CD4-positive, alpha-beta memory T cell (primary cell): Measurements from ENCODE around the gene EGFLAM. TPM values are rescaled to one million over a fixed set of nuclear protein-coding genes. Genes with fewer than 3 reads are reported as not detected.

Experiments
- CTCF ChIA-PET: fragments of 350-600 bp; sonication (Branson Sonifier 250); formaldehyde crosslinking; loops from one replicate; lab custom pipeline; 2021; ENCODE audit warnings: inconsistent platforms; ENCODE audit not compliant: partially characterized antibody; lab: Charles Lee
- POLR2A ChIA-PET: fragments of 350-600 bp; sonication (Branson Sonifier 250); formaldehyde crosslinking; loops from one replicate; lab custom pipeline; 2021; ENCODE audit not compliant: partially characterized antibody; lab: Charles Lee
- DNase-seq, 5 donors: peaks; one replicate each; pipeline versions ENCODE4 v3.0.0 to v3.0.0-alpha.2; 2020 to 2022; ENCODE audit warnings: mixed read lengths in 1 of 5
- H3K27ac ChIP-seq: one replicate; pipeline ENCODE4 v1.7.0; 2013; ENCODE audit warnings: low read depth, low read length
- H3K27me3 ChIP-seq: 2 replicates; pipeline ENCODE4 v1.7.0; 2013; ENCODE audit warnings: mild to moderate bottlenecking, low read length, moderate library complexity; ENCODE audit not compliant: insufficient read depth
- H3K36me3 ChIP-seq: 2 replicates; pipeline ENCODE4 v1.7.0; 2013; ENCODE audit warnings: mild to moderate bottlenecking, low read length, moderate library complexity; ENCODE audit not compliant: insufficient read depth
- H3K4me1 ChIP-seq: 2 replicates; pipeline ENCODE4 v1.7.0; 2013; ENCODE audit warnings: mild to moderate bottlenecking, low read length, moderate library complexity; ENCODE audit not compliant: insufficient read depth
- H3K4me3 ChIP-seq, 2 donors: one replicate each; pipeline ENCODE4 v1.7.0; 2013; ENCODE audit warnings: low read length in 2 of 2, mild to moderate bottlenecking in 1 of 2
- H3K9me3 ChIP-seq, 2 donors: one replicate each; pipeline ENCODE4 v1.7.0; 2013; ENCODE audit warnings: low read length in 2 of 2, control low read depth in 1 of 2; ENCODE audit not compliant: control insufficient read depth in 1 of 2
- H3K27ac Mint-ChIP-seq, 7 donors: one replicate each; pipeline ENCODE4 v1.8.0; 2020 to 2021; ENCODE audit warnings: mixed read lengths in 7 of 7, mild to moderate bottlenecking in 6 of 7, inconsistent platforms in 3 of 7, moderate library complexity in 3 of 7
- H3K27me3 Mint-ChIP-seq, 2 donors: one replicate each; pipeline ENCODE4 v1.8.0; 2020 to 2021; ENCODE audit warnings: mixed read lengths in 2 of 2
- H3K36me3 Mint-ChIP-seq, 2 donors: one replicate each; pipeline ENCODE4 v1.8.0; 2020 to 2021; ENCODE audit warnings: mixed read lengths in 2 of 2, inconsistent platforms in 1 of 2, mild to moderate bottlenecking in 1 of 2
- H3K4me1 Mint-ChIP-seq, 4 donors: one replicate each; pipeline ENCODE4 v1.8.0; 2020 to 2021; ENCODE audit warnings: mixed read lengths in 4 of 4, mild to moderate bottlenecking in 1 of 4
- H3K4me3 Mint-ChIP-seq, 8 donors: one replicate each; pipeline ENCODE4 v1.8.0; 2020 to 2021; ENCODE audit warnings: mixed read lengths in 8 of 8, mild to moderate bottlenecking in 7 of 8, moderate library complexity in 6 of 8, inconsistent platforms in 3 of 8
- H3K9me3 Mint-ChIP-seq, 8 donors: one replicate each; pipeline ENCODE4 v1.8.0; 2020 to 2021; ENCODE audit warnings: mixed read lengths in 8 of 8, mild to moderate bottlenecking in 5 of 8, inconsistent platforms in 3 of 8, moderate library complexity in 1 of 8
- intact Hi-C: fragments of 100-400 bp; cut with micrococcal nuclease; formaldehyde crosslinking; loops from one replicate; pipeline ENCODE4 v1.15.1; 2023
- polyA plus RNA-seq, 2 donors: library from polyadenylated mRNA; unstranded; fragments of 300-500 nt; fragmentation: Illumina TruSeq; gene quantifications; one replicate each; pipeline ENCODE4 v1.2.3, GENCODE V29; 2021
- total RNA-seq, 2 experiments: library from RNA; stranded (reverse); gene quantifications; one replicate each; pipeline ENCODE4 v1.2.3, GENCODE V29; 2021

EGFLAM gene
- not detected for total RNA-seq
- polyA plus RNA-seq: not detected

DNA sequence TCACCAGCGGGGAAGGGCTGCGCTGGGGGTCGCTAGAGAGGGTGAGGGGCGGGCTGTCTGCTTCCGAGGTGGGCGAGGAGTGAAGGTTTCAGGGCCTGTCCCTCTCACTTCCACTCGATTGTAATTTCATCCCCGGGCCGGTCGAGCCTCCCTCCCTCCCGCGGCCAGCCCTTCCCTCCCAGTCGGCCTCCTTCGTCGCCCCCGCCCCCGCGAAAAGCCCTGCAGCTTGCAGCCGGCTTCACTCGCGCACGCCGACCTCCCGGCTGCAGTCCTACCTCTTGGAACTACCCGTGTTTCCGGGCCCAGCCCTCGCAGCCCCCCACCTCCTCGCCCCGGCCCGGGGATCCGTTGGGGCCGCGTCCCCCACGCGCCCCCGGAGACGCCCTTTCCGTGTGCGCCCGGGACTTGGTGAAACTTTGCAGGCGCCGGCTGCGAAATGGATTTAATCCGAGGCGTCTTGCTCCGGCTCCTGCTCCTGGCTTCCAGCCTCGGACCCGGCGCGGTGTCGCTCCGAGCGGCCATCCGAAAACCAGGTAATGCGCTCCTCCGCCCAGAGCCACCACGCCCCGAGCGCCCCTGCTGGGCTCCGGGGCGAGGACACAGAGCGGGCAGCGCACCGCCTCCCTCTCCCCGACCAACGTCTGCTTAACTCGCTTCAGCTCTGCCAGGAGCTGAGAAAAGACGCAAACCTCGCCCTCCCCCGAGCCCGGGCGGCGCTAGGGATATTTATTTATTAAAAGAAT lies at the start of gene EGFLAM:
TSS of gene EGFLAM (plus strand) at position 241 of the 743 bp plus-strand sequence. CDS start at position 437, 196 bp downstream.
- Histone ChIP-seq H3K4me1 (peaks cover 6% of the 10 kb centered on the region), H3K4me3 (no peak within 1 kb of the TSS), H3K27me3 (peaks cover 15% of the 10 kb centered on the region), H3K9me3 (no peaks in the 10 kb centered on the region), H3K27ac (no peak within 1 kb of the TSS), H3K36me3 (no peaks in the 10 kb centered on the region)
- ChIA-PET CTCF (no interaction called here), POLR2A (no interaction called here)
- H3K27ac Mint-ChIP-seq: no peak within 1 kb of the TSS
- peaks cover 44 to 50% of the 10 kb centered on the region in 2 donors for H3K27me3 Mint-ChIP-seq
- no peaks in the 10 kb centered on the region for H3K36me3 Mint-ChIP-seq
- H3K9me3 Mint-ChIP-seq: peaks cover 0 to 11% (median 7%) of the 10 kb centered on the region in 8 donors
- no peak for DNase-seq
- peak within 1 kb of the TSS in 5 of 8 donors; percentile 19 to 69 (median 38) for H3K4me3 Mint-ChIP-seq
- intact Hi-C loops: no loop called here
- peaks cover 3 to 14% (median 4%) of the 10 kb centered on the region in 4 donors for H3K4me1 Mint-ChIP-seq

- no peak for DNase-seq
- ChIA-PET POLR2A (no interaction called here), CTCF (interaction anchor here (0.6 to 0.8 kb wide), 2 partner anchors 15 to 16 kb away, joined by 3 to 4 read pairs; no protein-coding TSS in a partner anchor)
- Mint-ChIP-seq H3K27ac (no peak overlapping the region), H3K4me1 (no peaks in the 10 kb centered on the region), H3K9me3 (peaks cover 0 to 3% (median under 1%) of the 10 kb centered on the region in 8 donors), H3K4me3 (no peak overlapping the region), H3K27me3 (peaks cover 6 to 7% of the 10 kb centered on the region in 2 donors), H3K36me3 (no peaks in the 10 kb centered on the region)
- Histone ChIP-seq H3K27me3 (no peaks in the 10 kb centered on the region), H3K27ac (no peak overlapping the region), H3K4me3 (no peak overlapping the region), H3K4me1 (no peaks in the 10 kb centered on the region), H3K36me3 (no peaks in the 10 kb centered on the region), H3K9me3 (no peaks in the 10 kb centered on the region)
- intact Hi-C loops: no loop called here
These were observed 49.5 kb upstream of the EGFLAM start for GRCh38 chr5:38208782-38209378.

DNA sequence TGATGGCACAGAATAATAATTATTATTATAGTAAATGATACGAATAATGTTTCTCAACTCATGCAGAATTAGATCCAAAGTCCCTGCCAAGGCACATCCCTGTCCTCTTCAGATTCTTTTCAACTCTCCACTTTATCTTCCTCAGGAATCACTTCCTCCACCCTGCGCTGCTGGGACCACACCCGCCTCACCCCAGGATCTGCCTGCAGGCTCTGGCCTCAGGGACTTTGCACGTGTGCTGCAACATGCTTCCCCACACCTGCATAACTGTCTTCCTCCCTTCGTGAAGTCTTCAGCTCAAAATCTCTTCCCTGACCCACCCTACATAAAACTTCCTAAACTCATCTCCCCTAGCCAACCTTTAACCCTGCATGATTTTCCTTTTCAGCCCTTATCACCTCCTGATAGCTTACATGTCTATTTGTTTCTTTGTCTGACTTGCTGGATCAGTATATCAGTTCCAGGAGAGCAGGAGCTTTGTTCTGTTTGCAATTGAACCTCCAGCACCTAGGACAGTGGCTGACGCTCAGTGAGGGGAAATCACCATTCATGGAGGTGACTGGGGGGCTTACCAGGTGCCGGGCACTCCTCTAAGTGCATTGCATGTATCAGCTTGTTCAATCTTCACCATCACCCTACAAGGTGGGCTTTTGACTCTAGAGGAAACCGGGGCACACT lies 47.5 kb upstream of the EGFLAM start:
- Mint-ChIP-seq H3K27me3 (peaks cover 3 to 6% of the 10 kb centered on the region in 2 donors), H3K9me3 (peaks cover 0 to 3% (median under 1%) of the 10 kb centered on the region in 8 donors), H3K27ac (no peak overlapping the region), H3K36me3 (no peaks in the 10 kb centered on the region), H3K4me3 (no peak overlapping the region), H3K4me1 (no peaks in the 10 kb centered on the region)
- H3K27ac ChIP-seq: no peak overlapping the region
- H3K9me3 ChIP-seq: no peaks in the 10 kb centered on the region
- no peak overlapping the region for H3K4me3 ChIP-seq
- POLR2A ChIA-PET: no interaction called here
- H3K4me1 ChIP-seq: no peaks in the 10 kb centered on the region
- no peak for DNase-seq
- intact Hi-C loops: no loop called here
- H3K36me3 ChIP-seq: no peaks in the 10 kb centered on the region
- CTCF ChIA-PET: interaction anchor here (0.6 kb wide), 1 partner anchor 18 kb away, joined by 3 read pairs; no protein-coding TSS in a partner anchor
- no peaks in the 10 kb centered on the region for H3K27me3 ChIP-seq

GRCh38 chr5:38211354-38211710 lies 47.0 kb upstream of the EGFLAM start:
- Mint-ChIP-seq H3K4me1 (no peaks in the 10 kb centered on the region), H3K27ac (no peak overlapping the region)

DNA sequence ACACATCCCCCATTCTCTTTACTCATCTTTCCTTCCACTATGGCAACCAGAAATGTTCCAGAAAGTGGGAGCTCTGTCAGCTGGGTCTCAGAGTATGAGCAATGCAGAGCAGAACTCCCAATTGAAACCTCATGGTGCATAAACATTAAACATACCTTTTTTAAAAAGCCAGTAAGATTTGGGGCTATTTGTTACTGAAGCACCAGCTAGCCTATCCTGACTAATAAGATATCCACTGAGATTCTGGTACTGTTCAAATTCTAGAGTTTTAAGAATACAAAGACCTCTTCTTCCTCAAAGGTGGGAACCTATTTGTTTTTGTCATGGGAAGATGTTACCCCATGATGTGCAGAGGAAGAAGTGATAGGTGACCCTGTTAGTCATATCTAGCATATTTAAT lies 46.1 kb upstream of the EGFLAM start:
- Histone ChIP-seq H3K9me3 (no peaks in the 10 kb centered on the region), H3K4me1 (no peaks in the 10 kb centered on the region), H3K4me3 (no peak overlapping the region), H3K27me3 (no peaks in the 10 kb centered on the region), H3K36me3 (no peaks in the 10 kb centered on the region), H3K27ac (no peak overlapping the region)
- Mint-ChIP-seq H3K27me3 (peaks cover 2 to 3% of the 10 kb centered on the region in 2 donors), H3K36me3 (no peaks in the 10 kb centered on the region), H3K9me3 (peaks cover 0 to 7% (median 1%) of the 10 kb centered on the region in 8 donors), H3K4me1 (no peaks in the 10 kb centered on the region), H3K4me3 (no peak overlapping the region), H3K27ac (no peak overlapping the region)
- no peak for DNase-seq
- ChIA-PET POLR2A (no interaction called here), CTCF (no interaction called here)
- intact Hi-C loops: no loop called here

More at GRCh38 chr5:38211354-38211710, 47.0 kb upstream of the EGFLAM start:
- Histone ChIP-seq H3K9me3 (no peaks in the 10 kb centered on the region), H3K27me3 (no peaks in the 10 kb centered on the region), H3K4me1 (no peaks in the 10 kb centered on the region), H3K27ac (no peak overlapping the region), H3K4me3 (no peak overlapping the region), H3K36me3 (no peaks in the 10 kb centered on the region)
- H3K36me3 Mint-ChIP-seq: no peaks in the 10 kb centered on the region
- DNase-seq: no peak
- H3K9me3 Mint-ChIP-seq: peaks cover 0 to 7% (median under 1%) of the 10 kb centered on the region in 8 donors
- ChIA-PET POLR2A (no interaction called here), CTCF (no interaction called here)
- no peak overlapping the region for H3K4me3 Mint-ChIP-seq
- intact Hi-C loops: no loop called here
- H3K27me3 Mint-ChIP-seq: peaks cover 3 to 6% of the 10 kb centered on the region in 2 donors

DNA sequence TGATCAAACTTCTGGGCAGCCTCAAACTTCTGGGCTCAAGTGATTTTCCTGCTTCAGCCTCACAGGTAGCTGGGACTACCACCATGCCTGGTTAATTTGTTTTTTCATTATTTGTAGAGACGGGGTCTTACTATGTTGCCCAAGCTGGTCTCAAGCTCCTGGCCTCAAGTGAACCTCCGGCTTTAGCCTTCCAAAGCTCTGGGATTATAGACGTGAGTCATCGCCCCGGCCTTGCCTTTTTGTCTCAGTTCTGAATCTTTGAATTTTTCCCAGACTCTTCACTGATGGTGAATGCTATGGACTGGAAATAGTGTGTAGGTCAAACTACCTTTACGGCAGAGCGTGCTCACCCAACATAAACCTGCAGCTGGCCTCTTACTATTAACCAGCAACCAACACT lies 32.3 kb upstream of the EGFLAM start:
- Mint-ChIP-seq H3K4me3 (no peak overlapping the region), H3K27me3 (peaks cover 0 to 1% of the 10 kb centered on the region in 2 donors), H3K36me3 (no peaks in the 10 kb centered on the region), H3K27ac (no peak overlapping the region), H3K9me3 (peaks cover 0 to 3% (median 0%) of the 10 kb centered on the region in 8 donors), H3K4me1 (no peaks in the 10 kb centered on the region)
- no peaks in the 10 kb centered on the region for H3K4me1 ChIP-seq
- no peaks in the 10 kb centered on the region for H3K27me3 ChIP-seq
- H3K36me3 ChIP-seq: no peaks in the 10 kb centered on the region
- no peaks in the 10 kb centered on the region for H3K9me3 ChIP-seq
- H3K4me3 ChIP-seq: no peak overlapping the region
- DNase-seq: no peak
- intact Hi-C loops: no loop called here
- no peak overlapping the region for H3K27ac ChIP-seq
- CTCF ChIA-PET: no interaction called here
- POLR2A ChIA-PET: no interaction called here

GRCh38 chr5:38228914-38229313 lies 29.4 kb upstream of the EGFLAM start:
- intact Hi-C loops: no loop called here
- Mint-ChIP-seq H3K4me1 (no peaks in the 10 kb centered on the region), H3K9me3 (peaks cover 0 to 8% (median 2%) of the 10 kb centered on the region in 8 donors), H3K36me3 (no peaks in the 10 kb centered on the region), H3K4me3 (no peak overlapping the region), H3K27ac (no peak overlapping the region), H3K27me3 (peaks cover 0 to 1% of the 10 kb centered on the region in 2 donors)
- H3K4me1 ChIP-seq: no peaks in the 10 kb centered on the region
- POLR2A ChIA-PET: no interaction called here
- no peaks in the 10 kb centered on the region for H3K36me3 ChIP-seq
- H3K4me3 ChIP-seq: no peak overlapping the region
- H3K27ac ChIP-seq: no peak overlapping the region
- H3K9me3 ChIP-seq: no peaks in the 10 kb centered on the region
- DNase-seq: no peak
- CTCF ChIA-PET: no interaction called here
- H3K27me3 ChIP-seq: no peaks in the 10 kb centered on the region
